IPS DF 6.9 (cell line): ENCODE results near the gene CEP72.
"Not testable (repeated sequence)": the region's sequence is repeated elsewhere in the genome, so short reads cannot be mapped to it uniquely, and the experiment has no call there.

Experiments
- DNase-seq: peaks from one replicate; pipeline ENCODE4 v3.0.0-alpha.2; 2013; ENCODE audit warnings: low read depth, low spot score
- H3K27ac ChIP-seq: one replicate; pipeline ENCODE4 v1.5.1; 2013; ENCODE audit warnings: low read length, control low read depth
- H3K27me3 ChIP-seq: 2 replicates; pipeline ENCODE4 v1.6.1; 2013; ENCODE audit warnings: mild to moderate bottlenecking, low read length; ENCODE audit not compliant: control insufficient read depth, insufficient read depth
- H3K36me3 ChIP-seq: 2 replicates; pipeline ENCODE4 v1.6.1; 2013; ENCODE audit warnings: low read length; ENCODE audit not compliant: control insufficient read depth, insufficient read depth
- H3K4me1 ChIP-seq: 2 replicates; pipeline ENCODE4 v1.6.1; 2013; ENCODE audit warnings: low read length; ENCODE audit not compliant: control insufficient read depth, insufficient read depth
- H3K4me3 ChIP-seq: 2 replicates; pipeline ENCODE4 v1.5.1; 2013; ENCODE audit warnings: mild to moderate bottlenecking, low read length
- H3K9me3 ChIP-seq: 2 replicates; pipeline ENCODE4 v1.6.1; 2013; ENCODE audit warnings: low read length, inconsistent platforms; ENCODE audit not compliant: control insufficient read depth, insufficient read depth
- WGBS: extraction: QIAGEN DNeasy Blood & Tissue Kit; methylation state at CpG from one replicate; pipeline ENCODE4 v1.1.7; 2013; ENCODE audit warnings: mixed read lengths, missing lambda C conversion rate; ENCODE audit not compliant: insufficient read length, insufficient coverage; 5-methylcytosine and 5-hydroxymethylcytosine counted together

Gene CEP72

DNA sequence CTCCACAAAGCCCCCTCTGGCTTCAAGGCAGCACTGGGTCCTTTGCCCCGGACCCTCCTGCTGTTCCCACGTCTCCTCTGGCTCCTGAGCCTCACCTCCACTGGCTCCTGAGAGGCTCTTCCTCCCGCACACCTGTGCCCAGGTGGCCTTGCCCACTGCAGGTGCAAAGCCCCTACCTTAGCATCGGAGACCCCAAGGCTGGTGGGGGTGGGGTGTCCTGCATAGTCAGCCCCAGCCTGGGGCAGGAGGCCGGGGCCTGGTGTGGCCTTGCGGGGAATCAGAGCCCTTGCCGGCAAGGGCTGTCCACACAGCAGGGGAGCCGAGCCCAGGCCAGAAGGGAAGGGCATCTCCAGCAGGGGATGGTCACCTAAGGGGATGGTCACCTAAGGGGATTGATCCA lies 41.3 kb upstream of the CEP72 start:
- no peak overlapping the region for H3K27ac ChIP-seq
- WGBS, result no CpG with 5 or more reads among the region's 8 CpGs
- peaks cover under 1% of the 10 kb centered on the region; the same call in 1 of the 2 replicates for H3K4me1 ChIP-seq
- no peak for DNase-seq
- H3K36me3 ChIP-seq, result no peaks in the 10 kb centered on the region
- H3K27me3 ChIP-seq, result peaks cover 6% of the 10 kb centered on the region; the same call in 1 of the 2 replicates
- H3K4me3 ChIP-seq, result no peak overlapping the region
- H3K9me3 ChIP-seq, result no peaks in the 10 kb centered on the region

DNA sequence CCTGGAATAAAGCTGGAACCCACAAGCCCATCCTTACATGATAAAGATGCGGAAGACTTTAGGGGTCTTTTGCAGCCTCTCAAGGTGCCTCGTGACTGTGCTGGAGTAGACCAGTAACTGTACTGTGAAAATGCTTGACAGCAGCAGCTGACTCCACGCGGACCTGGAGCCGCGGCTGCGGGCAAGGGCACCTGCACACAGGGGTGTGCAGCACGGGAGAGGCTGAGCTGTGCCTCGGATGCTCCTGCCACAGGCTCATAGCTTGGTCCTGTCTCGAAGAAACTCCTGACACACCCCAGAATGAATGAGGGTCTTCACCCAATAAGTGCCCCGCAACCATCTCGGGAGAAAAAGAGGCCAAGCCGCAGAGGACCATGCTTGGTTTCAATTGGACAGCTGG lies 40.3 kb upstream of the CEP72 start:
- no peaks in the 10 kb centered on the region; the same call in 1 of the 2 replicates for H3K4me1 ChIP-seq
- no peak for DNase-seq
- H3K27ac ChIP-seq, result no peak overlapping the region
- H3K4me3 ChIP-seq, result no peak overlapping the region
- WGBS, result no CpG with 5 or more reads among the region's 13 CpGs
- H3K36me3 ChIP-seq, result no peaks in the 10 kb centered on the region
- H3K27me3 ChIP-seq, result peaks cover 3% of the 10 kb centered on the region; the same call in 1 of the 2 replicates
- no peaks in the 10 kb centered on the region for H3K9me3 ChIP-seq

DNA sequence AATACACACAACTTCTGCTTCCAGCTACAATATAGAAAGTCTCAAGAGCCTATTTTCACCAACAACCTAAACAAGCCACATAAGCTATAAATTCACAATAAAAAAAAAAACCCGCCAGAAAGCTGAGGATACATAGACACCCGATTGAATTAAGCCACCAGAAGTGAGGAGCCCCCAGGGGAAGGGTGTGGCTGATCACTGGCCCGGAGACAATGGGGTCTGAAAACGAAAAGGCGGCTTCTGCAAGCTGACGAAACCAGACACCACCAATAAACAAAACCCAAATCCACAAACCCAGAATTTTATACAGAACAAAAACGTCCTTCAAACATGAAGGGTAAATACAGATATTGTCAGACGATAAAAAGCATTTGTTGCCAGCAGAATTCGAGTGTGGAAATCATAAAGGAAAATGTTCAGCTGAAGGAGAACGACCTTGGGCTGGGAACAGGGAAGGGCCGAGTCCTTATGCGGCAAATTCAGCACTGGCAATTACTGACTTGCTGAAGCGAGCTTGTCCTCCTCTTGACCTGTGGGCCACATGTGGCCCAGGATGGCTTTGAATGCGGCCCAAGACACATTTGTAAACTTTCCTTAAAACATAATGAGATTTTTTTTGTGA lies 39.6 kb upstream of the CEP72 start:
- Histone ChIP-seq H3K36me3 (no peaks in the 10 kb centered on the region), H3K4me3 (no peak overlapping the region), H3K27me3 (no peaks in the 10 kb centered on the region), H3K4me1 (no peaks in the 10 kb centered on the region; the same call in 1 of the 2 replicates), H3K9me3 (no peaks in the 10 kb centered on the region), H3K27ac (no peak overlapping the region)
- DNase-seq, result no peak
- no CpG with 5 or more reads among the region's 14 CpGs for WGBS

DNA sequence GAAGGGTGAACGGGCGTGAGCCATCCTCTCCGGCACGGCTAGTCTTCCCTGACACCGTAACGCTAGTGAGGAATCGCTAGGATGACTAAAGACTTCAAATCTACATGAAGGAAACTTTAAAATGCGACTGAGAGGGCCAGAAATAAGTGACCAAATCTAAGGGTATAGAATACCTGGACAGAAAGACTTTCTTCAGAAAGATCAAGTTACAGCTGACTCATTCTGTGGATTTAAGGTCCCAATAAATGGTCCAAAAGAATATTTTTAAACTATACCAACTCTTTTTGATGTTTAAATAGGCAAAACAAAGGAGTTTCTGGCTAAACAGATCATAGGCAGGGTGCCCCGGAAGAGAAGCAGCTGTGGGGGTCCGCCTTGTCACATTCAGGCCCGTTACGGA lies 38.9 kb upstream of the CEP72 start:
- Histone ChIP-seq H3K27ac (no peak overlapping the region), H3K27me3 (no peaks in the 10 kb centered on the region), H3K36me3 (no peaks in the 10 kb centered on the region), H3K9me3 (no peaks in the 10 kb centered on the region), H3K4me1 (no peaks in the 10 kb centered on the region; the same call in 1 of the 2 replicates), H3K4me3 (no peak overlapping the region)
- DNase-seq, result no peak
- no CpG with 5 or more reads among the region's 12 CpGs for WGBS

DNA sequence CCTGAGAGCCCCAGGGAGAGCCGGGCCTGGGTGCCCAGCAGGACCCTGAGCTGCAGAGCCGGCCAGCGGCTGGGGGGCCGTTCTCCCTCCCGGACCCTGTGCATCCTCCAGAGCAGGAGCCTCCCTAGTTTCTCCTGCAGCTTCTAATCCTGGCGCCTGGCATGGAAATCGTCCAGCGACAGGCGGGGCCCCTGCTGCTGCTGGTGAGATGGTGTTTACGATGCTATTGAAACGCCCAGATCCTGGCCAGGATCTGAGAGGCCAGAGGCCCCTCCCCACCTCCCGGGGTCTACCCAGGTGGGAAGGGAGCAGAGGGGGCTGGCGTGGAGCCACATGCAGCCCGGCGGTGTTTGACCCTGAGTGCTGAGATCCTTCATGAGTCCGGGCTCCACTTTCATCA lies 38.2 kb upstream of the CEP72 start:
- Histone ChIP-seq H3K27me3 (no peaks in the 10 kb centered on the region), H3K27ac (no peak overlapping the region), H3K9me3 (no peaks in the 10 kb centered on the region), H3K36me3 (no peaks in the 10 kb centered on the region), H3K4me3 (no peak overlapping the region), H3K4me1 (no peaks in the 10 kb centered on the region; the same call in 1 of the 2 replicates)
- no peak for DNase-seq
- WGBS, result no CpG with 5 or more reads among the region's 16 CpGs

DNA sequence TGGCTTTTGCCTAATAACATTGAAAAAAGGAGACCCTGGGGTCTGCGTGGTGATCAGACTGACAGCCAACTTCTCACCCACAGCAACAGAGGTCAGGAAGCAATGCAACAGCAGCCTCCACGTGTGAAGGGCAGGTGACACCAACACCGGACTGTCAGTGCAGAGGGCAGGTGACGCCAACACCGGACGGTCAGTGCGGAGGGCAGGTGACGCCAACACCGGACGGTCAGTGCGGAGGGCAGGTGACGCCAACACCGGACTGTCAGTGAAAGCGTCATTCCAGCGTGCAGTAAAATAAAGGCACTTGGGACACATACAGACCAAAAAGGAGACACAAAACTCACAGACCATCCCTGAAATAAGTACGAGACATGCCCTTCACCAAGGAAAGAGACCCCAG lies 37.2 kb upstream of the CEP72 start:
- Histone ChIP-seq H3K36me3 (no peaks in the 10 kb centered on the region), H3K27ac (no peak overlapping the region), H3K9me3 (no peaks in the 10 kb centered on the region), H3K4me1 (peaks cover 2% of the 10 kb centered on the region; the same call in 1 of the 2 replicates), H3K4me3 (no peak overlapping the region), H3K27me3 (no peaks in the 10 kb centered on the region)
- no CpG with 5 or more reads among the region's 16 CpGs for WGBS
- no peak for DNase-seq

DNA sequence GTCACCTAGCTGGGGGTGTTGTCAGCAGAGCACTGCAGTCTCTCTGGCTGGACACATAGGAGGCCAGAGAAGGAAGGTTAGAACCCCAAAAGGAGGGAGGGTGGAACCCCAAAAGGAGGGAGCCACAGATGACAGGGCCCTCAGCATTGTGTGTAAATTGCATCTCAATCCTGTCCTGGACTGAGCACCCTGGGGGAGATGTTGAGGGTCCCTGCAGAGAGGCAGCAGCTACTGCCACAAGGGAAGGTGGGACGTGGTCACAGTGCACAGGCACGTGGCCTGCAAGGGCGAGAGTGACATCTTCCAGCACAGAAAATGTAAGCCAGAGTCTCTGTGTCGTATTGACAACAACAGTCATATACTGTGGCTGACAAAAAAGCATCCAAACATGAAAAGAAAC lies 36.5 kb upstream of the CEP72 start:
- no CpG with 5 or more reads among the region's 4 CpGs for WGBS
- Histone ChIP-seq H3K4me3 (no peak overlapping the region), H3K27me3 (no peaks in the 10 kb centered on the region), H3K36me3 (no peaks in the 10 kb centered on the region), H3K27ac (no peak overlapping the region), H3K4me1 (peaks cover 2% of the 10 kb centered on the region; the same call in 1 of the 2 replicates), H3K9me3 (no peaks in the 10 kb centered on the region)
- DNase-seq, result no peak

DNA sequence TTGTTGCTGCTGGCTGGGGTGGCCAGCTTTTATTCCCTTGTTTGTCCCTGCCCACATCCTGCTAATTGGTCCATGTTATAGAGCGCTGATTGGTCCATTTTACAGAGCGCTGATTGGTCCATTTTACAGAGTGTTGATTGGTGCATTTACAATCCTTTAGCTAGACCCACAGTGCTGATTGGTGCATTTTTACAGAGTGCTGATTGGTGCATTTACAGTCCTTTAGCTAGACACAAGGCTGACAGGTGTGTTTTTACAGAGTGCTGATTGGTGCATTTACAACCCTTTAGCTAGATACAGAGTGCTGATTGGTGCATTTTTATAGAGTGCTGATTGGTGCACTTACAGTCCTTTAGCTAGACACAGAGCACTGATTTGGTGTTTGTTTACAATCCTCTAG lies 34.9 kb upstream of the CEP72 start:
- not testable (repeated sequence) for H3K9me3 ChIP-seq, H3K4me1 ChIP-seq, H3K4me3 ChIP-seq, DNase-seq, H3K27me3 ChIP-seq, H3K36me3 ChIP-seq, H3K27ac ChIP-seq
- WGBS, result no CpG with 5 or more reads among the region's 2 CpGs

DNA sequence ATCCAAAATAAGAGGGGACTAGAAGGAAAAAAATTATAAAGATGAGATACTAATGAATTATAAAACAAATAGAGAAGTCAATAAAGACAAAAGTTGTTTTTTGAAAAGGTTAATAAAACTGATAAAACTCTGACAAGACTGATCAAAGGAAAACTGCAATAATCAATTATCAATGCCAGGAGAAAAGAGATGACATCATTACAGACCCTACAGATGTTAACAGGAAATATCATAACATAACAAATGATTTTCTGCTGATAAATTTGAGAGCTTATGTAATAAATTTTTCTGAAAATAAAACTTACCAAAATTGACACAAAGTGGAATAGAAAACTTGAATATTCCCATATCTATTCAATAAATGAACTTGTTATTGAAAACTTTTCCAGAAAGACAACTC lies 34.3 kb upstream of the CEP72 start:
- Histone ChIP-seq H3K4me3 (no peak overlapping the region), H3K27ac (no peak overlapping the region), H3K36me3 (no peaks in the 10 kb centered on the region), H3K4me1 (peaks cover 2% of the 10 kb centered on the region; the same call in 1 of the 2 replicates), H3K27me3 (no peaks in the 10 kb centered on the region), H3K9me3 (no peaks in the 10 kb centered on the region)
- DNase-seq, result no peak

DNA sequence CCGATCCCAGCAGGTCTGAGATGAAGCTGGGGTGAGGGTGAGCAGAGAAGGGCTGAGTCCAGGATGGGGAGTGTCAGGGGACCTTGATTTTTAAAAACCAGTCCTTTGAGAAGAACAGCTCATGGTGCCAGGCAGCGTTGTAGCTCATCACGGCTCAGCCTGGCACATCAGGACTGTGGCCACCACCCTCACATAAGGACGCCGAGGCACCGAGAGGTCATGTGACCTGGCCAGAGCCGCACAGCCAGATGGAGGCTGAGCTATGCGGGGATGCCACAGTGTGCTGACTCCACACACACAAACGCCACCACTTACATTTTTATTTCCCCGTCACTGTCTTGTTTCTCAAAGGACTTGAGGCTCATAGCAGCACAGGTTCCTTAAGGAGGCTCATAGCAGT lies 32.9 kb upstream of the CEP72 start:
- no peak overlapping the region for H3K4me3 ChIP-seq
- 0 out of 2 replicates have a peak, but pooled peaks cover 2% of the 10 kb centered on the region for H3K4me1 ChIP-seq
- H3K27ac ChIP-seq, result no peak overlapping the region
- no CpG with 5 or more reads among the region's 10 CpGs for WGBS
- DNase-seq, result no peak
- no peaks in the 10 kb centered on the region for H3K36me3 ChIP-seq
- H3K9me3 ChIP-seq, result no peaks in the 10 kb centered on the region
- no peaks in the 10 kb centered on the region for H3K27me3 ChIP-seq

DNA sequence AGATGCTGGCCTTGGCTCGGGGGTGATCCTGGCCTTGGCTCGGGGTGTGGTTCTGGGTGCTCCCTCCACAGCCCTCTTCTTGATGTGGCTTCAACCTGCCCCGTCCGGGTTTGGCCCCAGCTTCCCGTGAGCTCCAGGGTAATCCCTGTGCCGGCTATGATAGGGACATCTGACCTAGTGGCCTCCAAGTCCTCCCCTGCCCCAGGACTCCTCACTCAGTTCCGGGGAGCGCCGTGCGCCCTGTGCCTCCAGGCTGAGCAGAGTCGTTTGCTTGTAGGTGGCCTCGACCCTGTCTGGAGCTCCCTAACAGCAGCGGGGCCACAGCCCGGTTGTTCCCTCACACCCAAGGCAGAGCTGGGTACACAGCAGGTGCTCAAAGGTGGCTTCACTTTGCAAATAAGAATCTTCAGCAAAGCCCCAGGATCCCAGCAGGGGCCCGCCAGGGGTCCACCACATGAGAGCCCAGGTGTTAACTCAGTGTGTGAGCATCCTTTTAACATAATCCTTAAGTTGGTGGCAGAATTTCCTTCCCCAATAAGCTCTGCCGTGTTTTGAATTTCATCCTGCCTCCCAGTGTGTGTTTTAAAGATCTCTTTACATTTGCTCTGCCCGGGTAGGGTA lies 32.3 kb upstream of the CEP72 start:
- no peak for DNase-seq
- Histone ChIP-seq H3K4me1 (0 out of 2 replicates have a peak, but pooled peaks cover 2% of the 10 kb centered on the region), H3K4me3 (no peak overlapping the region), H3K27me3 (no peaks in the 10 kb centered on the region), H3K27ac (no peak overlapping the region), H3K9me3 (no peaks in the 10 kb centered on the region), H3K36me3 (no peaks in the 10 kb centered on the region)
- no CpG with 5 or more reads among the region's 17 CpGs for WGBS
